ENCODE data around the gene SPON1.

Gene SPON1

GRCh38 chr11:13964771-13965074 is 2.2 kb downstream of the SPON1 start:
- TF ChIP-seq, protein P1, sequence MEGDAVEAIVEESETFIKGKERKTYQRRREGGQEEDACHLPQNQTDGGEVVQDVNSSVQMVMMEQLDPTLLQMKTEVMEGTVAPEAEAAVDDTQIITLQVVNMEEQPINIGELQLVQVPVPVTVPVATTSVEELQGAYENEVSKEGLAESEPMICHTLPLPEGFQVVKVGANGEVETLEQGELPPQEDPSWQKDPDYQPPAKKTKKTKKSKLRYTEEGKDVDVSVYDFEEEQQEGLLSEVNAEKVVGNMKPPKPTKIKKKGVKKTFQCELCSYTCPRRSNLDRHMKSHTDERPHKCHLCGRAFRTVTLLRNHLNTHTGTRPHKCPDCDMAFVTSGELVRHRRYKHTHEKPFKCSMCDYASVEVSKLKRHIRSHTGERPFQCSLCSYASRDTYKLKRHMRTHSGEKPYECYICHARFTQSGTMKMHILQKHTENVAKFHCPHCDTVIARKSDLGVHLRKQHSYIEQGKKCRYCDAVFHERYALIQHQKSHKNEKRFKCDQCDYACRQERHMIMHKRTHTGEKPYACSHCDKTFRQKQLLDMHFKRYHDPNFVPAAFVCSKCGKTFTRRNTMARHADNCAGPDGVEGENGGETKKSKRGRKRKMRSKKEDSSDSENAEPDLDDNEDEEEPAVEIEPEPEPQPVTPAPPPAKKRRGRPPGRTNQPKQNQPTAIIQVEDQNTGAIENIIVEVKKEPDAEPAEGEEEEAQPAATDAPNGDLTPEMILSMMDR (IDR thresholded peaks at IDR 0.05; ENCODE audit: insufficient read depth, low read depth, low read length, missing control alignments): no peak
- DNase-seq (ENCODE audit: low read depth): no peak
- no peak overlapping the region for H3K4me3 ChIP-seq (ENCODE audit: low read length)

- H3K4me3 ChIP-seq (ENCODE audit: low read length): no peak overlapping the region
- DNase-seq (ENCODE audit: low read depth): no peak
- TF ChIP-seq, protein P1 (IDR thresholded peaks at IDR 0.05; ENCODE audit: insufficient read depth, low read depth, low read length, missing control alignments): no peak
Observed at GRCh38 chr11:13965337-13965736, 2.8 kb downstream of the SPON1 start.

- TF ChIP-seq, protein P1 (IDR thresholded peaks at IDR 0.05; ENCODE audit: insufficient read depth, low read depth, low read length, missing control alignments): no peak
- no peak for DNase-seq (ENCODE audit: low read depth)
- no peak overlapping the region for H3K4me3 ChIP-seq (ENCODE audit: low read length)
Observed at GRCh38 chr11:13966013-13966412, 3.5 kb downstream of the SPON1 start.

GRCh38 chr11:13966486-13966885 is 4.0 kb downstream of the SPON1 start:
- DNase-seq (ENCODE audit: low read depth): no peak
- TF ChIP-seq, protein P1 (IDR thresholded peaks at IDR 0.05; ENCODE audit: insufficient read depth, low read depth, low read length, missing control alignments): no peak
- H3K4me3 ChIP-seq (ENCODE audit: low read length): no peak overlapping the region

- H3K4me3 ChIP-seq (ENCODE audit: low read length): no peak overlapping the region
- TF ChIP-seq, protein P1 (IDR thresholded peaks at IDR 0.05; ENCODE audit: insufficient read depth, low read depth, low read length, missing control alignments): peak; percentile 55
- peak; percentile 32 for DNase-seq (ENCODE audit: low read depth)
Observed at GRCh38 chr11:13970986-13971385, 8.5 kb downstream of the SPON1 start.

DNA sequence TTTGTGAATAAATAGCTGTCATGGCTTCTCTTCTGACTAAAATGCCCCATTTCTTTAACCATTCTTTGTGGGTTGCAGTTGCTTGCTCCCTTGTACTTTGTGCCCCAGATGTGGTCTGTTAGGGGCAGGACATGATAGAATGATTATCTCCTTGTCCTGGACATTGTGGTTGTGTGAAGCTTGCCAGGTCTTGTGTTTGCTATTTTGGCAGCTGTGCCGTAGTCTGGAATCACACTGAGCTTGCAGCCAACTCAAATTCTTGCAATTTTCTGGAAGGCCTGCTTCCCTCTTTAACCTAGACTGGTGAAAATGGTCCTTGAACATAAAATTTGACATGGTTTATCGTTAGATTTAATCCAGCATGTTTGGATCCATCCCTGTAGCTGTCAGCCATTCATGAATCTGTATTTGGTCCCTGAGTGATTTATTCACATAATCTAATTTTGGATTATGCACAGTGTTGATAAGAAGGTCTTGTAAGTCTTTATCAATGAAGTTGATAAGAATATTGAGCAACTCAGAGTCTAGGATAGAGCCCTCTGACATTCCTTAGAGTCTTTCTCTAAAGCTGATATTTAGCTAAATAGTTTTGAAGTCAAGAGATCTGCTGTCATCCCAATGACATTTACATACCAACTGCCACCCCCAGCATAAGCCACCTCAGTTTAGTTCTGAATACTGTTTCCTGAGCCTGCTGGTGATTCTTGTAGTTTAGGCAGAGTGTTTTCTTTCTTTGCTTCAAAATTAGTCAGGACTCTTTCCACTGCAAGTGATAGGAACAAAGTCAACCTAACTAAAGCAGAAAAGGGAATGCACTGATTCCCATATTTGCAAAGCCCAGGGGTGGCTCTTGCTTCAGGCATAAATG is 9.8 kb downstream of the SPON1 start:
- H3K4me3 ChIP-seq (ENCODE audit: low read length): no peak overlapping the region
- TF ChIP-seq, protein P1 (IDR thresholded peaks at IDR 0.05; ENCODE audit: insufficient read depth, low read depth, low read length, missing control alignments): no peak

GRCh38 chr11:13972944-13973343 is 10.4 kb downstream of the SPON1 start:
- DNase-seq (ENCODE audit: low read depth): no peak
- TF ChIP-seq, protein P1 (IDR thresholded peaks at IDR 0.05; ENCODE audit: insufficient read depth, low read depth, low read length, missing control alignments): no peak
- no peak overlapping the region for H3K4me3 ChIP-seq (ENCODE audit: low read length)

More for the DNA sequence above, 9.8 kb downstream of the SPON1 start:
- DNase-seq (ENCODE audit: low read depth): no peak

Measured in epithelial cell of esophagus (primary cell).